Hepatocyte (in vitro differentiated cells): Measurements from ENCODE around the gene PAF1.

Source experiments
- EZH2 ChIP-seq: fragments of 200-600 bp; sonication (generic); IDR thresholded peaks from 2 replicates; pipeline ENCODE4 v1.6.1; 2016; ENCODE audit warnings: antibody characterized with exemption, mild to moderate bottlenecking, borderline replicate concordance
- EZH2phosphoT487 ChIP-seq: fragments of 200-600 bp; sonication (generic); IDR thresholded peaks from one replicate; pipeline ENCODE4 v1.6.1; 2018; ENCODE audit warnings: antibody characterized with exemption, mild to moderate bottlenecking, low read depth, moderate library complexity; ENCODE audit not compliant: unreplicated experiment, severe bottlenecking
- TF ChIP-seq, protein P1 (sequence below): fragments of 200-600 bp; sonication (generic); IDR thresholded peaks from 2 replicates; pipeline ENCODE4 v1.5.1; 2016; ENCODE audit warnings: antibody characterized with exemption, mild to moderate bottlenecking; ENCODE audit not compliant: poor library complexity

DNA sequence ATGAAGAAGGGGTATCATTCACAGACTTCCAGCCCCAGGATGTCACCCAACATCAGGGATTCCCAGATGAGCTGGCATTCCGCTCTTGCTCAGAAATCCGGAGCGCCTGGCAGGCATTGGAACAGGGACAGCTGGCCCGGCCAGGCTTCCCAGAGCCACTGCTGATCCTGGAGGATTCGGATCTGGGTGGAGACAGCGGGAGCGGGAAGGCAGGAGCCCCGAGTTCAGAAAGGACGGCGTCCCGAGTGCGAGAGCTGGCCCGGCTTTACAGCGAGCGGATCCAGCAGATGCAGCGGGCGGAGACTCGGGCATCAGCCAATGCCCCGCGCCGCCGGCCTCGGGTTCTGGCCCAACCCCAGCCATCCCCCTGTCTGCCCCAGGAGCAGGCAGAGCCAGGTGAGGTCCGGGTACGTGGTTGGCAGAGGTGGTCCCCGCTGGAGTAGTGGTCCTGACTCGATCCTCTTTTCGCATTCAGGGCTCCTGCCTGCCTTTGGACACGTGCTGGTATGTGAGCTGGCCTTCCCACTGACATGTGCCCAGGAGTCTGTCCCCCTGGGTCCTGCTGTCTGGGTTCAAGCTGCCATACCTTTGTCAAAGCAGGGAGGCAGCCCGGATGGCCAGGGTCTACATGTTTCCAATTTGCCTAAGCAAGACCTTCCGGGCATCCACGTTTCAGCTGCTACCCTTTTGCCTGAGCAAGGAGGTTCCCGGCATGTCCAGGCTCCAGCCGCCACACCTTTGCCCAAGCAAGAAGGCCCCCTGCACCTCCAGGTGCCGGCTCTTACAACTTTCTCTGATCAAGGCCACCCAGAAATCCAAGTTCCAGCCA lies 32.6 kb upstream of the PAF1 start:
- TF ChIP-seq, protein P1, sequence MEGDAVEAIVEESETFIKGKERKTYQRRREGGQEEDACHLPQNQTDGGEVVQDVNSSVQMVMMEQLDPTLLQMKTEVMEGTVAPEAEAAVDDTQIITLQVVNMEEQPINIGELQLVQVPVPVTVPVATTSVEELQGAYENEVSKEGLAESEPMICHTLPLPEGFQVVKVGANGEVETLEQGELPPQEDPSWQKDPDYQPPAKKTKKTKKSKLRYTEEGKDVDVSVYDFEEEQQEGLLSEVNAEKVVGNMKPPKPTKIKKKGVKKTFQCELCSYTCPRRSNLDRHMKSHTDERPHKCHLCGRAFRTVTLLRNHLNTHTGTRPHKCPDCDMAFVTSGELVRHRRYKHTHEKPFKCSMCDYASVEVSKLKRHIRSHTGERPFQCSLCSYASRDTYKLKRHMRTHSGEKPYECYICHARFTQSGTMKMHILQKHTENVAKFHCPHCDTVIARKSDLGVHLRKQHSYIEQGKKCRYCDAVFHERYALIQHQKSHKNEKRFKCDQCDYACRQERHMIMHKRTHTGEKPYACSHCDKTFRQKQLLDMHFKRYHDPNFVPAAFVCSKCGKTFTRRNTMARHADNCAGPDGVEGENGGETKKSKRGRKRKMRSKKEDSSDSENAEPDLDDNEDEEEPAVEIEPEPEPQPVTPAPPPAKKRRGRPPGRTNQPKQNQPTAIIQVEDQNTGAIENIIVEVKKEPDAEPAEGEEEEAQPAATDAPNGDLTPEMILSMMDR = no peak
- TF ChIP-seq EZH2 (no peak), EZH2phosphoT487 (no peak)
